Peyer's patch (tissue), 4 donors: ENCODE results near the gene SLC39A11.

Source experiments
- POLR2A ChIP-seq, 2 donors: fragments of 450-650 bp; IDR thresholded peaks; one replicate each; pipeline ENCODE4 v1.5.1; 2017; ENCODE audit warnings: antibody characterized with exemption in 2 of 2, mild to moderate bottlenecking in 2 of 2, moderate library complexity in 2 of 2
- TF ChIP-seq, protein P1 (sequence below), 6 experiments: fragments of 450-650 bp in 4 of 6; fragments of 200-600 bp in 2 of 6; sonication (generic) in 1 of 6; IDR thresholded peaks; one replicate each; pipeline ENCODE4 v1.5.1; 2017 to 2019; ENCODE audit warnings: antibody characterized with exemption in 6 of 6, mild to moderate bottlenecking in 3 of 6, moderate library complexity in 1 of 6

GRCh38 chr17:72928454-72929136 lies 163.9 kb downstream of the SLC39A11 start:
- TF ChIP-seq POLR2A (IDR thresholded peaks at IDR 0.05) = no peak
- TF ChIP-seq, protein P1, sequence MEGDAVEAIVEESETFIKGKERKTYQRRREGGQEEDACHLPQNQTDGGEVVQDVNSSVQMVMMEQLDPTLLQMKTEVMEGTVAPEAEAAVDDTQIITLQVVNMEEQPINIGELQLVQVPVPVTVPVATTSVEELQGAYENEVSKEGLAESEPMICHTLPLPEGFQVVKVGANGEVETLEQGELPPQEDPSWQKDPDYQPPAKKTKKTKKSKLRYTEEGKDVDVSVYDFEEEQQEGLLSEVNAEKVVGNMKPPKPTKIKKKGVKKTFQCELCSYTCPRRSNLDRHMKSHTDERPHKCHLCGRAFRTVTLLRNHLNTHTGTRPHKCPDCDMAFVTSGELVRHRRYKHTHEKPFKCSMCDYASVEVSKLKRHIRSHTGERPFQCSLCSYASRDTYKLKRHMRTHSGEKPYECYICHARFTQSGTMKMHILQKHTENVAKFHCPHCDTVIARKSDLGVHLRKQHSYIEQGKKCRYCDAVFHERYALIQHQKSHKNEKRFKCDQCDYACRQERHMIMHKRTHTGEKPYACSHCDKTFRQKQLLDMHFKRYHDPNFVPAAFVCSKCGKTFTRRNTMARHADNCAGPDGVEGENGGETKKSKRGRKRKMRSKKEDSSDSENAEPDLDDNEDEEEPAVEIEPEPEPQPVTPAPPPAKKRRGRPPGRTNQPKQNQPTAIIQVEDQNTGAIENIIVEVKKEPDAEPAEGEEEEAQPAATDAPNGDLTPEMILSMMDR (IDR thresholded peaks at IDR 0.05) = no peak
